HG03520 (cell line): Measurements from ENCODE around the gene MSANTD4.
"Not testable (repeated sequence)": the region's sequence is repeated elsewhere in the genome, so short reads cannot be mapped to it uniquely, and the experiment has no call there.

Experiments used
- ATAC-seq: cut with Tn5 transposase; IDR thresholded peaks from one replicate; pipeline ENCODE4 v1.9.1; 2021; ENCODE audit warnings: mild to moderate bottlenecking, moderate library complexity; ENCODE audit not compliant: unreplicated experiment

Gene MSANTD4

DNA sequence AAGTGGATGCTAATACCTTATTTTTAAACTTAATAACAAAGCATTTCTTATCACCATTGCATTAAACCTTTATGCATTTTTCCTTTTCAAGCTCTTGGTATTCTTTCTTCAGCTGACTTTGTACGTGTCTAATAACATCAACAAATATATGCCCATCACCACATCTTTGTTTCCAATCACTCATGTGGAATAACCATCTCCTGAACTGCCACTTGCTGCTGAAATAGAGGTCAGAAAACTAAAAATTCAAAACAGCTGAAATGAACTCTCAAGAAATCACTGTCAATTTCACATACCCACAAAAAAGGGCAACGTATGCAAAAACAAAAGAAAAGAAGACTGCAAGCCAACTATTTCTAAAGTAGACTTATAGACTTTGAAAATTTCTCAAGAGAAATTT is 7.4 kb downstream of the MSANTD4 start:
- no peak for ATAC-seq

GRCh38 chr11:106014035-106014434 is 8.0 kb downstream of the MSANTD4 start:
- no peak for ATAC-seq

DNA sequence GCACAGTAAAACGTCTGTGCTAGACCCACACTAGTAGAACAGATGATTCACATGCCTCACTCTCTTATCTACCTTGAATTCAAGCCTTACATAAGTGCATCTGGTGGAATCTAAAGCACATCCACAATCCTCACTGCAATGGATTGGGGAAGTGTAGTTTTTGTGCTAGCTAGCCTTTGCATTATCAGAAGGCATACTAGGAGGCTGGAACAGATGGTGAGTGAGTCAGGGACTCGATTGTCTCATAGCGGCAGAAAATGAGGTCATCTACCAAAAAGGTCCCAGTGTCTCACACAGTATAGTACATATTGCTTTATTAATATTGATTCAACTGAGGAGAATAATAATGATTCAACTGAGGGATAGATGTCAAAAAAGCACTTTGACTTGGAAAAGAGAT is 9.3 kb downstream of the MSANTD4 start:
- no peak for ATAC-seq

DNA sequence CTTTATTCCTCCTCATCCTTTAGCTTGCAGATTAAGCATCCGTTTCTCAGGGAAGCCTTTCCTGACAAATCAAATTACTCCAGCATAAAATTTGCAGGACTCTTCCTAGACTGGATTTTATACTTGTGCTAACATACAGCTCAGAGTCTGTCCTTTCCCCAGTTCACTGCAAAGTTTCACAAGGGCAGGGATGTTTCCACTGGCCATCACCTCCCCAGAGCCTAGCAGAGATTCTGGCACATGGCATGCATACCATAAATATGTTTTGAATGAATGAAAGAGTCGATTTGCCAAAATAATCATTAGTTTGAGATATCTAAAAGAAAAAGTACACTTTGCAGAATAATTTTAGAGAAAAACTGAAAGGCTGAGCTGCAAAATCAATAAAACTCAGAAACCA is 10.6 kb downstream of the MSANTD4 start:
- no peak for ATAC-seq

DNA sequence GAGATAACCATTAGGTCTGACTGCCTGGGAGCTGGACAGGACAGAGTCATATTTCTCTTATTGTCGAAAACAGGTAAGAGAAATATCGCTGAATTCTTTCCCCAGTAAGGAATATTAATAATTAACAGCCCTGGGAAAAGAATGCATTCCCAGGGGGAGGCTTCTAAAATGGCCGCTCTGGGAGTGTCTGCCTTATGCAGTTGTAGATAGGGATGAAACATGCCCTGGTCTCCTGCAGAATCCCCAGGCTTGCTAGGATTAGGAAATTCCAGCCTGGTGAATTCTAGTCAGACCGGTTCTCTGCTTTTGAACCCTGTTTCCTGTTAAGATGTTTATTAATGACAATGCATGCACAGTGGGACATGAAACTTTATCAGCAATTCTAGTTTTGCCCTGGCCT is 18.9 kb downstream of the MSANTD4 start:
- ATAC-seq, result not testable (repeated sequence)

DNA sequence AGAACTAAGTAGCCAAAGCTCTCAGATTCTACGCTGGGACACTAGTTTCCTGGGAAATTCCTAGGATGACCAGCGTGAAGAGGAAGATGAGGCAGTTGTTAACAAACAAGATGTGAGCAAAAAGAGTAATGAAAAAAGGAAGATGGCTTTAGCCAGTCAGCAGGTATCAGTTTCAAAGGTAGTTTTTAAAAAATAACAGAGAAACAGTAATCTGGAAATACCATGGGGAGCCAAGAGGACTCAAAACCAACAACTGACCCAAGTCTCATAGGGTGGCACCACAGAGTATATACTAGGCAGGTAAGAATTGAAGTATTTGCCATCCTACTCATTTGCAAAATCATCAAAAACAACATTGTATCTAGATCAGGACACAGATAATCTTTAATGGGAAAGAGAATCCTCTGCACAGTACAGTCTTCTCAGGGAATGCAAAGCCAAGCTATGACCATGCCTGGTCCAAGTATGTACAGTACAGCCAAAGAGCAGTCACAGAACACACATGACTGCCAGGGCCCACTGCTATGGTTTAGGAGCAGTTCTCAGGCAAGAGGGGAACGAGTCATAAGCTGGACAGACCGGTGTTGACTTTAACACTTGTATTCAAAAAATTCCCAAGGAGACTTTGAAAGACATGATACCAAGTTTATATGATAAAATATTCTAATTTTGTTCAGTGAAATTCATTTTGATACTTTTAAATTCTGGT is 20.6 kb downstream of the MSANTD4 start:
- no peak for ATAC-seq

DNA sequence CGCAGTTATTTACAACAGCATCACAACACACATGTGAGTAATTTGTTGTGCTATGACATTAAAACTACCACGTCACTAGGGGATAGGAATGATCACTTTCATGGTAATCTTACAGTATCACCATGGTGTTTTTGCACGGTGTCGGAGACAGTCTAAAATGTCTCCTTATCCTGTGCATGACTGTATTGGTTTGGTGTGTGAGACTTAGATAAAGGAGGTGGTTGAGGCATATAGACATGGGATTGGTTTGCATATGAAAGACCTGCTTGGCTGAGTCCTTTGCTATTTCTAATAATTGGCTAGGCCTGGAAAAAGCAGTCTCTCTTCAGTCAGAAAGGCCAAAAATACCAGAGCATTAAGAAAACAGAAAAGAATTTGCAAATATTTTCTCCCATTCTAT is 30.2 kb downstream of the MSANTD4 start:
- no peak for ATAC-seq

GRCh38 chr11:105989124-105989523 is 32.9 kb downstream of the MSANTD4 start:
- no peak for ATAC-seq

DNA sequence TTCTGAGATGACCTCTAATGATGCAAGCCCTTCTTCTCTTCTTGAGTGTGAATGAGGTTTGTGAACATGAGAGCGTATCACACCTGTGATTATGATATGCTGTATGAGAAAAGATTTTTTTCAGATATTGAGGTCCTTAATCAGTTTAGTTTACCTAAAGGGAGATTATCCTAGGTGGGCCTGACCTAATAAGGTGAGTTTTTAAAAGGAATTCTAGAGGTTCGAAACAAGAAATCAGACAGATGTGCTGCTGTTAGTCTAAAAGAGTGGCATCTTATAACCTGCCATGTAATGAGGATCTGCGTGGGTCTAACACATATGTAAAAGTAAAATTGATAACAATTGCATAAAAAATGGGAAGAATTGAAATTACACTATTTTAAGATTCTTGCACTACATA is 33.8 kb downstream of the MSANTD4 start:
- ATAC-seq, result no peak

GRCh38 chr11:105986554-105986953 is 35.5 kb downstream of the MSANTD4 start:
- no peak for ATAC-seq

GRCh38 chr11:105979997-105980703 is 41.9 kb downstream of the MSANTD4 start:
- ATAC-seq, result no peak

DNA sequence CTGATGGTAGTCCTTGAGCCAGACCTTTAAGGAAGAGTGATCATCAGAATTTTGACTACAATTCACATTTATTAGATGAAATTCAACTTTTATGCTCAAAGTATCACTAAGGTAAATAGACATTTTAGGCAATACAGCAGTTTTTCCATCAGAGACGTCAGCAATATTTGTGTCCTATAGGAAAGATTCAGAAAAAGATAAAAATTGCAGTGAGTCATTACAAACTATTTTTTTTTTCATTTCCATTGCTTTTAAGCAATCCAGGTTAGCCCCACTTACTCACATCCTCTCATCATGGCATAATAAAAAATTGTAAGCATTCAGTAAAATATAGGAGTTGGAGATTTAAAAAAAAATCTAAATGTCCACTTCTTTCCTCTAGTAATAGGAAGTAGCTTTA is 46.9 kb downstream of the MSANTD4 start:
- no peak for ATAC-seq

DNA sequence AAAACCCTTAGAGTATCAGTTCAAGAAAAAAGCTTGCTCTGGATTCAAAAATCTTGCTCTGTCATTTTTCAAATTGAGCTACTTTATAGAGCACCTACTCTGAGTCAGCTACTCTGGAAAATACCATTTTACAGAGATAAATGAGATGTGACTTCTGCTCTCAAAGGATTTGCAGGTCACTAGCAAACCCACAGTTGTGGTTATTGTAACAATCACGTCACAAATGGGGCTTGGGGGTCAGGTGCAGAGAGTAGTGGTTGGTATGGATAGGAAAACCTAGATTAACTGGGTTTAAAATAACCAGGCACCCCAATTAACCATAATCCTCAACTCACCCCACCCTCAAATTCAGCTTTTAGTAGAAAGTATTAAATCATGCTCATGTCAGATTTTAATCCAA is 52.3 kb downstream of the MSANTD4 start:
- no peak for ATAC-seq

GRCh38 chr11:105968021-105968697 is 53.9 kb downstream of the MSANTD4 start:
- no peak for ATAC-seq

- ATAC-seq, result no peak
These were observed 61.5 kb downstream of the MSANTD4 start for GRCh38 chr11:105960252-105961245.
